Lower lobe of right lung (tissue), 2 donors: ENCODE data around the gene FAM13C. TPM values are rescaled to one million over a fixed set of nuclear protein-coding genes. Genes with fewer than 3 reads are reported as not detected.

ENCODE experiments used
- ATAC-seq, 2 donors: fragments of 200-7000 bp; cut with Tn5 transposase; one replicate each; pipeline ENCODE4 v1.9.1; 2020 to 2022; ENCODE audit warnings: mild to moderate bottlenecking in 2 of 2, moderate library complexity in 2 of 2
- DNase-seq: peaks from one replicate; pipeline ENCODE4 v3.0.0-alpha.2; 2020
- H3K27ac ChIP-seq: fragments of 200-600 bp; one replicate; pipeline ENCODE4 v1.8.0; 2022
- H3K27me3 ChIP-seq: fragments of 200-600 bp; one replicate; pipeline ENCODE4 v1.8.0; 2022; ENCODE audit warnings: low read depth
- H3K36me3 ChIP-seq: fragments of 200-600 bp; one replicate; pipeline ENCODE4 v1.8.0; 2022; ENCODE audit warnings: mild to moderate bottlenecking
- H3K4me1 ChIP-seq: fragments of 200-600 bp; one replicate; pipeline ENCODE4 v1.8.0; 2022
- H3K4me3 ChIP-seq: fragments of 200-600 bp; one replicate; pipeline ENCODE4 v1.8.0; 2022; ENCODE audit warnings: mild to moderate bottlenecking
- H3K9me3 ChIP-seq: fragments of 200-600 bp; one replicate; pipeline ENCODE4 v1.8.0; 2022
- CTCF ChIP-seq: fragments of 200-600 bp; IDR thresholded peaks from one replicate; pipeline ENCODE4 v1.8.0; 2022; ENCODE audit warnings: antibody characterized with exemption, mild to moderate bottlenecking
- intact Hi-C: fragments of 100-400 bp; cut with DNase I; formaldehyde crosslinking; loops from one replicate; pipeline ENCODE4 v1.11.0; 2022
- total RNA-seq: library from RNA; stranded (reverse); fragmentation: NEBNext Ultra II Directional; extraction: Animal tissue kit (Norgen Biotek cat#: 25700); gene quantifications from one replicate; pipeline ENCODE4 v1.2.1, GENCODE V29; 2021
- donor health status: DM: no; HTN: yes; CAD: no; lungs with severe emphysema.

Gene FAM13C
- total RNA-seq, 1 donor from 2014 or later = 13.9 TPM

GRCh38 chr10:59383908-59384307 is 21.6 kb upstream of the FAM13C start:
- Histone ChIP-seq H3K27ac (no peak overlapping the region), H3K27me3 (no peaks in the 10 kb centered on the region), H3K4me3 (no peak overlapping the region), H3K9me3 (no peaks in the 10 kb centered on the region), H3K36me3 (no peaks in the 10 kb centered on the region), H3K4me1 (no peaks in the 10 kb centered on the region)
- DNase-seq (no peak), ATAC-seq (no peak)
- intact Hi-C loops = no loop called here
- TF ChIP-seq CTCF = no peak

- Histone ChIP-seq H3K27me3 (no peaks in the 10 kb centered on the region), H3K4me1 (no peaks in the 10 kb centered on the region), H3K27ac (peak overlapping the region; percentile 67), H3K9me3 (no peaks in the 10 kb centered on the region), H3K4me3 (no peak overlapping the region), H3K36me3 (no peaks in the 10 kb centered on the region)
- DNase-seq = no peak
- no peak for TF ChIP-seq CTCF
- intact Hi-C loops = no loop called here
- no peak for ATAC-seq
These were observed 21.1 kb upstream of the FAM13C start for GRCh38 chr10:59383436-59383835.

GRCh38 chr10:59382831-59383295 is 20.5 kb upstream of the FAM13C start:
- intact Hi-C loops = no loop called here
- Histone ChIP-seq H3K27me3 (no peaks in the 10 kb centered on the region), H3K27ac (peak overlapping the region; percentile 67), H3K4me1 (no peaks in the 10 kb centered on the region), H3K36me3 (no peaks in the 10 kb centered on the region), H3K9me3 (no peaks in the 10 kb centered on the region), H3K4me3 (no peak overlapping the region)
- TF ChIP-seq CTCF = no peak
- no peak for DNase-seq
- peak; percentile 65 to 77 for ATAC-seq

DNA sequence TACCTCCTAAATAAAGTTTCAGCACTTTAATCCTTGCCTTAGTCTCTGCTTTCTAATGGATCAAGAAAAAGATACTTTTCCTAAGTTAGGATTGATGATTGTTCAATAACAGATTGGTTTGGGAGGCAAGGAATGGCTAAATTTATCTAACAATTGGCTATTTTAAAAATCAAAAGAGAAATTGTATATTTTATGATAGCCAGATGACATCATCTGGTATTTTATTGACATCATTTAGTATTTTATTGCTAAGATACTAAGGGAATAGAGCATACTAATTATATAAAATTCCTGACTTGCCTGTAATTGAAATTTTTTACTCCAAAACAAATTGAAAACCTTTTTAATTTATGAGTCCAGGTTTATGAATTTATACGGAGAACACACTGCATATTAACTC is 19.3 kb upstream of the FAM13C start:
- DNase-seq = no peak
- Histone ChIP-seq H3K4me1 (no peaks in the 10 kb centered on the region), H3K36me3 (no peaks in the 10 kb centered on the region), H3K27me3 (no peaks in the 10 kb centered on the region), H3K4me3 (no peak overlapping the region), H3K27ac (peak overlapping the region; percentile 67), H3K9me3 (no peaks in the 10 kb centered on the region)
- TF ChIP-seq CTCF = no peak
- ATAC-seq = no peak
- intact Hi-C loops = no loop called here

DNA sequence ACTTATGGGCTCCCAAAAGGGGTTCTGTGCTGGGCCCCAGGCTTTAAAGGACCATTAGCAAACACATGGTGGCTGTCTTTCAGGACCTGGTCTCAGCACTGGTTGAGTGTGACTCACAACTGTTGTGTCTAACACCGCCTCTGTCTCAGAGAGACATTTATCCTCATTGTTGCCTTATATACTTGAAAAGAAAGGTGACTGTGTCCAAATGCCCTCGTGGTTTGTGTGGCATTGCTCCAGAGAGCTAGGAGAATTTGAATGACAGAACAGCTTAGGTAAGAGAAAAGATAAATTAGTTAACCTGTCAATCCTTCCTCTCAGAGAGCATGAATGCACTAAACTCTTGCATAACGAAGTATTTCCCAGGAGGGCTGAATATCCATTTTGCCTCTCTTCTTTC is 14.5 kb upstream of the FAM13C start:
- TF ChIP-seq CTCF = no peak
- Histone ChIP-seq H3K4me1 (no peaks in the 10 kb centered on the region), H3K27me3 (no peaks in the 10 kb centered on the region), H3K9me3 (no peaks in the 10 kb centered on the region), H3K27ac (no peak overlapping the region), H3K36me3 (no peaks in the 10 kb centered on the region), H3K4me3 (no peak overlapping the region)
- intact Hi-C loops = no loop called here
- no peak for DNase-seq
- ATAC-seq = no peak

DNA sequence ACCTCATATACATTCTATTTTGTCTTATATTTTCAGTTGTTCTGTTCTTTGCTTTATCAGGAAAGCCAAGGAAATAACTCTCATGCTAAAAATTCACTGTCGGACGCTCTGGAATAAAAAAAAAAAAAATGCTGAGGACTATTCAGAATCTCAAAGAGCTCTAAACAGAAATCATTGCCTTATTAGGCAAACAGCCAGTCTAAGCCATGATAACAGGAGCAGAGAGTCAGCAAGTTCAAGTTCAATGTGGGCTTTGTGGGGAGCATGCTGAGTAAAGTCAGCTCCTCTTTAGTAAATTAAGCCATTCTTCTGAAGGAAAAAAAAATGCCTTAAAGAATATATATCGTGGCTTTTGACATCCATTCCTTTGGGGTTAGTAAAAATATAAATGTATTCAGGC is 13.6 kb upstream of the FAM13C start:
- intact Hi-C loops = no loop called here
- Histone ChIP-seq H3K27ac (no peak overlapping the region), H3K9me3 (no peaks in the 10 kb centered on the region), H3K4me3 (no peak overlapping the region), H3K36me3 (no peaks in the 10 kb centered on the region), H3K4me1 (no peaks in the 10 kb centered on the region), H3K27me3 (no peaks in the 10 kb centered on the region)
- ATAC-seq = no peak
- DNase-seq = no peak
- no peak for TF ChIP-seq CTCF
